GM12878 (cell line): Measurements from ENCODE around the gene TARBP1. TPM values are rescaled to one million over a fixed set of nuclear protein-coding genes. Genes with fewer than 3 reads are reported as not detected.

ENCODE experiments used
- ATAC-seq: fragments of 200-7000 bp; cut with Tn5 transposase; 3 replicates; pipeline ENCODE4 v1.9.1; 2020; ENCODE audit warnings: mild to moderate bottlenecking, moderate library complexity
- BruUV-seq: library from RNA; stranded (reverse); fragments of 400-500 nt; replicated peaks from 2 replicates; lab custom pipeline; 2021; lab: Mats Ljungman, UMichigan
- CTCF ChIA-PET: fragments of 300-600 bp; sonication (Branson Sonifier 250); formaldehyde crosslinking; extraction: SDS; loops from one replicate; lab custom pipeline; 2021; ENCODE audit warnings: inconsistent platforms; lab: Yijun Ruan, JAX
- POLR2A ChIA-PET: fragments of 350-600 bp; formaldehyde crosslinking; extraction: SDS; loops from one replicate; lab custom pipeline; 2021; ENCODE audit warnings: inconsistent platforms; lab: Charles Lee
- RAD21 ChIA-PET: fragments of 300-600 bp; sonication (Branson Sonifier 250); formaldehyde crosslinking; loops from one replicate; lab custom pipeline; 2023; ENCODE audit warnings: antibody characterized with exemption; ENCODE audit not compliant: unreplicated experiment; lab: Charles Lee
- SMC1A ChIA-PET: fragments of 300-600 bp; sonication (Branson Sonifier 250); formaldehyde crosslinking; loops from one replicate; lab custom pipeline; 2023; ENCODE audit not compliant: unreplicated experiment, uncharacterized antibody; lab: Charles Lee
- DNase-seq: peaks from one replicate; pipeline ENCODE4 v3.0.0-alpha.2; 2011; ENCODE audit warnings: low read depth, low spot score
- FAIRE-seq: peaks from 3 replicates; lab custom pipeline; 2011; peaks lifted over from hg19 to GRCh38; lab: Jason Lieb, UNC
- H2AFZ ChIP-seq: 2 replicates; pipeline ENCODE4 v1.6.0; 2011; ENCODE audit warnings: low read depth, low read length, control low read depth; ENCODE audit not compliant: control insufficient read depth
- H3K27ac ChIP-seq: 2 replicates; pipeline ENCODE4 v1.5.1; 2011; ENCODE audit warnings: control low read depth; ENCODE audit not compliant: control insufficient read depth, insufficient read depth
- H3K27me3 ChIP-seq, 2 experiments: replicated peaks in 1 of 2; 2 replicates each; pipeline versions ENCODE4 v1.6.0 to v1.6.1; 2011; ENCODE audit warnings: low read length in 1 of 2; ENCODE audit not compliant: control insufficient read depth in 2 of 2, insufficient read depth in 2 of 2
- H3K36me3 ChIP-seq, 2 experiments: 2 replicates each; pipeline ENCODE4 v1.5.1; 2011; ENCODE audit warnings: low read length in 1 of 2; ENCODE audit not compliant: control insufficient read depth in 2 of 2, insufficient read depth in 2 of 2
- H3K4me1 ChIP-seq: 2 replicates; pipeline ENCODE4 v1.6.1; 2011; ENCODE audit warnings: mild to moderate bottlenecking, low read length, moderate library complexity, mixed read lengths; ENCODE audit not compliant: control insufficient read depth, insufficient read depth
- H3K4me2 ChIP-seq: 2 replicates; pipeline ENCODE4 v1.6.0; 2011; ENCODE audit warnings: control low read depth; ENCODE audit not compliant: control insufficient read depth, insufficient read depth
- H3K4me3 ChIP-seq: fragments of 200-600 bp; sonication (generic); 2 replicates; pipeline ENCODE4 v1.5.1; 2016
- H3K79me2 ChIP-seq: 2 replicates; pipeline ENCODE4 v1.6.0; 2011; ENCODE audit warnings: low read length; ENCODE audit not compliant: control insufficient read depth, insufficient read depth
- H3K9ac ChIP-seq: 2 replicates; pipeline ENCODE4 v1.8.0; 2011; ENCODE audit warnings: low read length, control low read depth, mixed read lengths; ENCODE audit not compliant: control insufficient read depth, insufficient read depth
- H3K9me3 ChIP-seq: replicated peaks from 3 replicates; pipeline ENCODE4 v1.5.1; 2011; ENCODE audit warnings: mild to moderate bottlenecking, low read length; ENCODE audit not compliant: control insufficient read depth, insufficient read depth
- H4K20me1 ChIP-seq: 2 replicates; pipeline ENCODE4 v1.6.0; 2011; ENCODE audit not compliant: control insufficient read depth, insufficient read depth
- BCLAF1 ChIP-seq: fragments of 450-650 bp; IDR thresholded peaks from 2 replicates; pipeline ENCODE4 v1.6.1; 2017; ENCODE audit warnings: antibody characterized with exemption, mild to moderate bottlenecking, moderate library complexity
- CBX5 ChIP-seq: sonication (generic); IDR thresholded peaks from 2 replicates; pipeline ENCODE4 v1.6.1; 2016; ENCODE audit warnings: low read depth, moderate library complexity, mild to moderate bottlenecking, inconsistent platforms
- CEBPB ChIP-seq, 2 experiments: fragments of 150-350 bp in 1 of 2; IDR thresholded peaks; 2 replicates each; pipeline ENCODE4 v1.6.1; 2012 to 2014; ENCODE audit warnings: low read depth in 2 of 2, low read length in 2 of 2, borderline replicate concordance in 1 of 2, inconsistent platforms in 1 of 2
- CHD2 ChIP-seq: IDR thresholded peaks from 2 replicates; pipeline ENCODE4 v1.6.1; 2011; ENCODE audit warnings: low read depth, low read length, improper control_type of control experiment, borderline replicate concordance
- CHD4 ChIP-seq: fragments of 200-600 bp; sonication (generic); IDR thresholded peaks from 2 replicates; pipeline ENCODE4 v1.6.1; 2016; ENCODE audit warnings: mild to moderate bottlenecking
- CREB1 ChIP-seq: IDR thresholded peaks from 2 replicates; pipeline ENCODE4 v1.6.1; 2012; ENCODE audit warnings: low read depth, mild to moderate bottlenecking, inconsistent platforms
- FOXK2 ChIP-seq: fragments of 450-650 bp; IDR thresholded peaks from 2 replicates; pipeline ENCODE4 v1.6.1; 2017; ENCODE audit warnings: mild to moderate bottlenecking, moderate library complexity
- FOXM1 ChIP-seq: IDR thresholded peaks from 2 replicates; pipeline ENCODE4 v1.6.1; 2012; ENCODE audit warnings: low read depth, mild to moderate bottlenecking, inconsistent platforms, low read length, moderate library complexity
- KLF5 ChIP-seq: fragments of 450-650 bp; IDR thresholded peaks from 2 replicates; pipeline ENCODE4 v1.6.1; 2014; ENCODE audit warnings: mild to moderate bottlenecking; ENCODE audit not compliant: partially characterized antibody
- MEF2A ChIP-seq: IDR thresholded peaks from 2 replicates; pipeline ENCODE4 v1.6.1; 2011; ENCODE audit warnings: low read depth, mild to moderate bottlenecking, low read length, moderate library complexity; ENCODE audit not compliant: insufficient read depth
- MTA3 ChIP-seq: IDR thresholded peaks from 2 replicates; pipeline ENCODE4 v1.6.1; 2012; ENCODE audit warnings: low read length, inconsistent platforms, borderline replicate concordance
- NFYA ChIP-seq: IDR thresholded peaks from 2 replicates; pipeline ENCODE4 v1.6.1; 2011; ENCODE audit warnings: low read depth, mild to moderate bottlenecking, low read length, improper control_type of control experiment, borderline replicate concordance
- STAT3 ChIP-seq: IDR thresholded peaks from 2 replicates; pipeline ENCODE4 v1.6.1; 2011; ENCODE audit warnings: low read depth, low read length, improper control_type of control experiment
- TAF1 ChIP-seq: IDR thresholded peaks from 2 replicates; pipeline ENCODE4 v1.6.1; 2011; ENCODE audit warnings: mild to moderate bottlenecking, low read depth, low read length, borderline replicate concordance
- TARDBP ChIP-seq: IDR thresholded peaks from 2 replicates; pipeline ENCODE4 v1.6.1; 2016; ENCODE audit warnings: borderline replicate concordance
- ZNF622 ChIP-seq: fragments of 450-650 bp; IDR thresholded peaks from 2 replicates; pipeline ENCODE4 v1.6.1; 2017; ENCODE audit warnings: mild to moderate bottlenecking, inconsistent platforms
- WGBS: methylation state at CpG from one replicate; pipeline ENCODE4 v1.1.6; 2016; ENCODE audit warnings: low lambda C conversion rate; ENCODE audit not compliant: insufficient replicate concordance, insufficient coverage; ENCODE audit errors: missing lambda C conversion rate; 5-methylcytosine and 5-hydroxymethylcytosine counted together
- in situ Hi-C: fragments of 300-500 bp; cut with MboI; formaldehyde crosslinking; loops from 9 replicates; pipeline ENCODE4 v1.14.3; 2018; ENCODE audit warnings: mixed read lengths
- intact Hi-C: fragments of 100-400 bp; cut with micrococcal nuclease; formaldehyde crosslinking; loops from one replicate; pipeline ENCODE4 v1.14.2; 2022; ENCODE audit not compliant: unreplicated experiment
- polyA plus RNA-seq, 11 experiments: library from polyadenylated mRNA; depleted of rRNA in 4 of 11; unstranded in 6 of 11; stranded (reverse) in 5 of 11; fragments of >200 nt; fragmentation: Nextera tagmentation in 4 of 11; fragmentation: Illumina TruSeq in 1 of 11; extraction: Ambion mirVana in 4 of 11; extraction: Trizol in 1 of 11; gene quantifications; 1 replicate in 1 of 11; 2 replicates in 10 of 11; pipeline versions ENCODE4 v1.2.1 to v1.2.3, GENCODE V29; 2011 to 2016; ENCODE audit warnings: inconsistent platforms in 2 of 11, missing spikeins in 2 of 11, low read depth in 1 of 11
- total RNA-seq, 4 experiments: library from RNA; depleted of rRNA in 3 of 4; stranded (reverse); fragments of >200 nt in 3 of 4; fragmentation: Illumina TruSeq in 1 of 4; extraction: Trizol in 1 of 4; gene quantifications; 2 replicates each; pipeline versions ENCODE4 v1.2.1 to v1.2.3, GENCODE V29; 2013 to 2021
- TF ChIP-seq, protein P1 (sequence below): fragments of 450-650 bp; IDR thresholded peaks from 2 replicates; pipeline ENCODE4 v1.6.1; 2014; ENCODE audit warnings: mild to moderate bottlenecking
- TF ChIP-seq, protein P2 (sequence below): fragments of 450-650 bp; conservative IDR thresholded peaks from 2 replicates; pipeline ENCODE4 v1.6.1; 2017; ENCODE audit warnings: mild to moderate bottlenecking, moderate library complexity

The TARBP1 gene
- total and polyA plus RNA-seq, 10 of the 15 experiments (the other 5 are each of a cell fraction or from before 2014, with no cell fraction given) = 10.8 to 94.4 (median 35.3) TPM

- DNase-seq = peak; percentile 75
- RAD21 ChIA-PET = interaction anchor here (1.0 to 2.6 kb wide), 5 partner anchors 13 to 56 kb away, joined by 3 to 14 read pairs (median 5); partner anchors contain the start of gene COA6
- Histone ChIP-seq H3K36me3 (no peaks in the 10 kb centered on the region; a peak in 2 of 4 replicates), H3K4me1 (peaks cover 20% of the 10 kb centered on the region), H3K27ac (peak overlapping the region; percentile 98), H2AFZ (peak overlapping the region; percentile 81), H3K4me3 (0 out of 2 replicates have a peak overlapping the region, but pooled peaks have one; percentile 35), H4K20me1 (no peaks in the 10 kb centered on the region), H3K9ac (peak overlapping the region; percentile 70), H3K9me3 (no peaks in the 10 kb centered on the region), H3K79me2 (no peaks in the 10 kb centered on the region; the same call in 1 of the 2 replicates), H3K4me2 (peak overlapping the region; percentile 90), H3K27me3 (no peaks in the 10 kb centered on the region)
- intact Hi-C loops (loop anchor here (2.0 kb wide), 1 partner anchor 26 kb away; the partner anchor contains the start of gene COA6), in situ Hi-C loops (no loop called here)
- SMC1A ChIA-PET = interaction anchor here (0.6 to 2.4 kb wide), 10 partner anchors 11 to 80 kb away, joined by 3 to 24 read pairs (median 3); partner anchors contain the start of genes COA6 and TARBP1
- peak; percentile 84 for ATAC-seq
- 1% methylated on average over 8 of the region's 8 CpGs for WGBS
- POLR2A ChIA-PET = interaction anchor here (0.6 to 1.6 kb wide), 8 partner anchors 11 to 860 kb away, joined by 3 to 10 read pairs (median 3); partner anchors contain the start of gene COA6
- CTCF ChIA-PET = interaction anchor here (1.3 to 1.5 kb wide), 4 partner anchors 25 to 141 kb away, joined by 3 to 10 read pairs (median 3); partner anchors contain the start of gene COA6
- BruUV-seq = no TSS peak
- FAIRE-seq = peak; percentile 47
- no peak for TF ChIP-seq CHD4
- peak; percentile 59; the same call in 1 of the 2 replicates for TF ChIP-seq MTA3
- no peak for TF ChIP-seq KLF5
- TF ChIP-seq, protein P1, sequence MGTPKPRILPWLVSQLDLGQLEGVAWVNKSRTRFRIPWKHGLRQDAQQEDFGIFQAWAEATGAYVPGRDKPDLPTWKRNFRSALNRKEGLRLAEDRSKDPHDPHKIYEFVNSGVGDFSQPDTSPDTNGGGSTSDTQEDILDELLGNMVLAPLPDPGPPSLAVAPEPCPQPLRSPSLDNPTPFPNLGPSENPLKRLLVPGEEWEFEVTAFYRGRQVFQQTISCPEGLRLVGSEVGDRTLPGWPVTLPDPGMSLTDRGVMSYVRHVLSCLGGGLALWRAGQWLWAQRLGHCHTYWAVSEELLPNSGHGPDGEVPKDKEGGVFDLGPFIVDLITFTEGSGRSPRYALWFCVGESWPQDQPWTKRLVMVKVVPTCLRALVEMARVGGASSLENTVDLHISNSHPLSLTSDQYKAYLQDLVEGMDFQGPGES = no peak
- peak; percentile 37; the same call in 1 of the 2 replicates for TF ChIP-seq FOXM1
- TF ChIP-seq TAF1 = no peak
- 0 out of 2 replicates have a peak, but pooled peaks have one; percentile 26 for TF ChIP-seq CBX5
- TF ChIP-seq NFYA = no peak
- TF ChIP-seq MEF2A = peak; percentile 81; the same call in 1 of the 2 replicates
- no peak for TF ChIP-seq CEBPB (IDR thresholded peaks at IDR 0.05; ENCODE audit: borderline replicate concordance in 1 of 2, low read depth in 2 of 2, low read length in 2 of 2)
- TF ChIP-seq TARDBP = no peak
- TF ChIP-seq CHD2 = 0 out of 2 replicates have a peak, but pooled peaks have one; percentile 33
- TF ChIP-seq CREB1 = peak; percentile 81
- peak; percentile 75; the same call in 1 of the 2 replicates for TF ChIP-seq STAT3
- no peak for TF ChIP-seq BCLAF1
- no peak for TF ChIP-seq FOXK2
- TF ChIP-seq ZNF622 = no peak
- TF ChIP-seq, protein P2, sequence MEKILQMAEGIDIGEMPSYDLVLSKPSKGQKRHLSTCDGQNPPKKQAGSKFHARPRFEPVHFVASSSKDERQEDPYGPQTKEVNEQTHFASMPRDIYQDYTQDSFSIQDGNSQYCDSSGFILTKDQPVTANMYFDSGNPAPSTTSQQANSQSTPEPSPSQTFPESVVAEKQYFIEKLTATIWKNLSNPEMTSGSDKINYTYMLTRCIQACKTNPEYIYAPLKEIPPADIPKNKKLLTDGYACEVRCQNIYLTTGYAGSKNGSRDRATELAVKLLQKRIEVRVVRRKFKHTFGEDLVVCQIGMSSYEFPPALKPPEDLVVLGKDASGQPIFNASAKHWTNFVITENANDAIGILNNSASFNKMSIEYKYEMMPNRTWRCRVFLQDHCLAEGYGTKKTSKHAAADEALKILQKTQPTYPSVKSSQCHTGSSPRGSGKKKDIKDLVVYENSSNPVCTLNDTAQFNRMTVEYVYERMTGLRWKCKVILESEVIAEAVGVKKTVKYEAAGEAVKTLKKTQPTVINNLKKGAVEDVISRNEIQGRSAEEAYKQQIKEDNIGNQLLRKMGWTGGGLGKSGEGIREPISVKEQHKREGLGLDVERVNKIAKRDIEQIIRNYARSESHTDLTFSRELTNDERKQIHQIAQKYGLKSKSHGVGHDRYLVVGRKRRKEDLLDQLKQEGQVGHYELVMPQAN = no peak
These were observed 80.1 kb downstream of the TARBP1 start for GRCh38 chr1:234398849-234399381.
